GM11168 (cell line): Measurements from ENCODE around the gene RALGAPA2.

ENCODE experiments used
- in situ Hi-C: fragments of 300-500 bp; cut with MboI; formaldehyde crosslinking; loops from one replicate; pipeline ENCODE4 v1.12.0; 2022; ENCODE audit warnings: low sequenced_read_pairs; ENCODE audit not compliant: unreplicated experiment

Gene RALGAPA2

GRCh38 chr20:20594171-20594530 lies 118.3 kb downstream of the RALGAPA2 start:
- in situ Hi-C loops, result no loop called here

- in situ Hi-C loops, result no loop called here
Measured at GRCh38 chr20:20593447-20594170, 118.8 kb downstream of the RALGAPA2 start.

DNA sequence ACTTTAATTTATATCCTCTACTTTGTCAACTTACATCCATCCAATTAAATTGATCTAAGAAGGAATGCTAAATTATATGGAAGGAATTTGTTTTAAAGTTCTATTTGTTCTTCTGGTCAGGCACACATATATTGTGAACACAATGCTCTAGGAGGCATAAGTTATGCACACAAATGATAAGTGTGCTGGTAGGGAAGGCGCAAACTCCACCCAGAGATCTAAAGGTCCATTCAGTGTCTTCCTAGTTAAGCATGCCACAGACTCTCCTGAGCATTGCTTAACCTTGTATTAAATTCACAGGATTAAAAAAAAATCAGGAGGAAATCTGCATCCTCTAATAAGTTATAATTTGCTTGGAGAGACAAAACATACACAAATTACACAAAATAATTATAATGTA lies 127.3 kb downstream of the RALGAPA2 start:
- in situ Hi-C loops, result no loop called here

DNA sequence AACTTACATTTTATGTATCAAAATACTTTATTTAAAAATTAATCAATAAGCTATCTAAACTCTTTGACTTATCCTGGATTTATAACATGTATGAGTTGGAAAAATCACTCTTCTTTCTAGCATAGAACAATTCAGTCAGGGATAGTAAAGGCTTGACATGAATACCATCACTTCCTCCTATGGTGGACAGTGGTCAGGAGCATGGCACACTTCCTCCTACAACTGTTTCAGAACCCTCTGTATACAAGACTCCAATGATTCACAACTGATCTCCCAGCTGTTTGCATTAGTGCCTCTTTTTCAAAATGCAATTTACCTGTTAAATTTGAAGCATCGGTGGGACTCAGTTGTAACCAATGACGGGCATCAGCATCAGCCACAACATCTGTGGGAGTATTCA lies 129.7 kb downstream of the RALGAPA2 start:
- in situ Hi-C loops, result no loop called here

GRCh38 chr20:20580139-20580538 lies 132.3 kb downstream of the RALGAPA2 start:
- in situ Hi-C loops, result no loop called here

DNA sequence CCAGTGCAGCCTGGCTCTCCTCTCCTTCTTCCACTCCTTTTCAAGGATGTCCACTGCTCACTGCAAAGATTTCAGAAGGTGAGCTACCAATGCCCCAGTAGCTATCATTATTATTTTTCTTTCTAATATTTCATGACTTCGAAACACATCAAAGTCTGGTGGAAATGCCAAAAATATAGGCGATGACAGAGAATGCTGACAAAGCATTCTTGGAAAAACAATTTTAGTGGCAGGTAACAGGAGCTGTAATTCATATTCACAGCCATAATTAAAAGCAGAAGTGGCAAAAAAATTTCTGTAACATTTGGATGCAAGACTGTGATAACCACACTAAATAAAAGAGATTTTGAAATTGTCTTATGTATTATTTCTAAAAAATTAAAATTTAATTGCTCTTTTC lies 133.6 kb downstream of the RALGAPA2 start:
- in situ Hi-C loops, result no loop called here

DNA sequence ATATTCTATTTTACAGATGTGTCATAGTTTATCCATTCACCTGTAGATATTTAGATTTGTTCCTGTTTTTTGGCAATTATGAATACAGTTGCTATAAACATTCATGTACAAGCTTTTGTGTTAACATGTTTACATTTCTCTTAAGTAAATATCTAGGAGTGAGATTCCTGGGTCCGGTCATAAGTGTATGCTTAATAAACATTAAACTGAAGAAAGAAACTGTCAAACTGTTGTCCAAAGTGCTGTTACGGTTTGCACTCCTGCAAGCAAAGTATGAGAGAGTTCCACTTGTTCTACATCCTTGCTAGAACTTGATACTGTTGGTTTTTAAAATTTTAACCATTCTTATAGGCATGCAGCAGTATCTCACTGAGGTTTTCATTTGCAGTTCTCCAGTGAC lies 138.6 kb downstream of the RALGAPA2 start:
- in situ Hi-C loops, result loop anchor here (25.0 kb wide), 1 partner anchor 486 kb away; no protein-coding TSS in a partner anchor

GRCh38 chr20:20571068-20571780 lies 141.2 kb downstream of the RALGAPA2 start:
- in situ Hi-C loops, result loop anchor here (25.0 kb wide), 1 partner anchor 484 kb away; no protein-coding TSS in a partner anchor

GRCh38 chr20:20568604-20569205 lies 143.7 kb downstream of the RALGAPA2 start:
- in situ Hi-C loops, result loop anchor here (5.0 to 25.0 kb wide), 2 partner anchors 206 to 481 kb away; no protein-coding TSS in a partner anchor

GRCh38 chr20:20567712-20568111 lies 144.7 kb downstream of the RALGAPA2 start:
- in situ Hi-C loops, result loop anchor here (5.0 to 25.0 kb wide), 2 partner anchors 205 to 480 kb away; no protein-coding TSS in a partner anchor

GRCh38 chr20:20566516-20566915 lies 145.9 kb downstream of the RALGAPA2 start:
- in situ Hi-C loops, result loop anchor here (5.0 to 25.0 kb wide), 2 partner anchors 204 to 479 kb away; no protein-coding TSS in a partner anchor

DNA sequence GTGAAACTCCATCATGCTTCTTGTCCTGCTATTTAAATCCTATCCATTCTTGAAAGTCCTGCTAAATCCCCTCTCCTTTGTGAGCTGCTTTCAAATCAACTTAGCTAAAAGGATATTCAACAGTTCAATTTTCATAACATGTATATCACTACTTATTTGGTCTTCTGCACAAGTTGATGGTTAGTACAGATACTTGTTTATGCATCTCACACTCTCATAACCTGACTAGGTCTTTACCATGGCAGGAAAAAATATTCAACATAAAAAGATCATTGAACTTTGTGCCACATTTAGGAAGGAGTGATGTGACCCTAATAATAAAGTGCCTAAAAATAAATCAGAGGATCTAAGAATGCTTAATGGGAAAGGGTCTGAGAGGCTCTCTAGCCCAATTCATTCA lies 148.2 kb downstream of the RALGAPA2 start:
- in situ Hi-C loops, result loop anchor here (25.0 kb wide), 1 partner anchor 477 kb away; no protein-coding TSS in a partner anchor

GRCh38 chr20:20562507-20562906 lies 149.9 kb downstream of the RALGAPA2 start:
- in situ Hi-C loops, result loop anchor here (25.0 kb wide), 1 partner anchor 475 kb away; no protein-coding TSS in a partner anchor

DNA sequence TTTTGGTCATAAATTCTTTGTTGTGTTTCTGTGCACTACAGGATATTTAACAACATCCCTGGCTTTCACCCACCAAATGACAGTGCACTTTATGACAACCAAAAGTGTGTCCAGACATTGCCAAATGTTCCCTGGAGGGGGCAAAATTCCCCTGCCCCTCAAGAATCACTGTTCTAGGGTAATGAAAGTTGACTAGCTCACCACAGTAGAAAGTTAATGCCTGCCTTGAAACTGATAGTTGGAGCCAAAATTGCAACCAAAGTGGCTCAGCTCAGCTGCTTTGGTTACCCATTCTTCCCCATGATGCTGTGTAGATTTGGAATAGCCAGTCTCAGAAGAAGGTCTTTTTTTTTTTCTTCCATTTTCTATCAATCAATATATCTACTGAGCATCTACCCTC lies 150.6 kb downstream of the RALGAPA2 start:
- in situ Hi-C loops, result loop anchor here (25.0 kb wide), 1 partner anchor 475 kb away; no protein-coding TSS in a partner anchor

- in situ Hi-C loops, result loop anchor here (25.0 kb wide), 1 partner anchor 474 kb away; no protein-coding TSS in a partner anchor
Measured at GRCh38 chr20:20561172-20561571, 151.3 kb downstream of the RALGAPA2 start.

DNA sequence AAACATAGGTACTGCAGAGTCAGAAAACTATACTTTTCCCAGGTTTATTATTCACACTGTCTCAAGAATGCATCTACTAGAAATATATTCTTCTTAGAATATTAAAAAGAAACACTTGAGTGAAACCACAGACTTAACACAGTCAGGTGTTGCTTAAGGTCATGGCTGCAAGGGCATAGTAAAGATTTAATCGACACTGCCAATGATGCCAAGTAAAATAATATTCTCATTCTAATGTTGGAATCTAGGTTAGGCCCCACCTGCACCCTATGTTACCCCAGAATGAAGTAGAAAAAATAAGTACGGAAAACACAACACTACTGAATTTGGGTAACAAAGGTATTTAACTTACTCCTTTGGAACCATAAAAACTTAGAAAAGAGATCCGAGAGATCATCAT lies 155.0 kb downstream of the RALGAPA2 start:
- in situ Hi-C loops, result loop anchor here (25.0 kb wide), 1 partner anchor 470 kb away; no protein-coding TSS in a partner anchor

DNA sequence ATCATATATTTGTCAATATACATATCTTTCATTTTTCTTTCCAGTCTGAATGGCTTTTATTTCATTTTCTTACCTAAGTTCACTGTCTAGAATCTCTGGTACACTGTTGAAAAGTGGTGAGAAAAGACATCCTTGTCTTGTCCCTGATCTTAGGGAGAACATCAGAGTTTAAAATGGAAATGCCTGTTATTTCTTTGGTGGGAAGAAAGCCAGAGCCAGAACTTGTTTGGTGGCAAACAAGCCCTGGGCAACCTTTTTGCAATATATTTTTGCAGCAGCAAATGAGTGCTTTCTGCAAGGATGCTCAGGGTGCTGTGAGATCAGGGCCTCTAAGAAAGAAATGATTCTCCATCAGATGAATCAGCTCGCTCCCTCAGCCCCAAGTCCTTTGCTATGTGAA lies 156.6 kb downstream of the RALGAPA2 start:
- in situ Hi-C loops, result loop anchor here (25.0 kb wide), 1 partner anchor 469 kb away; no protein-coding TSS in a partner anchor

DNA sequence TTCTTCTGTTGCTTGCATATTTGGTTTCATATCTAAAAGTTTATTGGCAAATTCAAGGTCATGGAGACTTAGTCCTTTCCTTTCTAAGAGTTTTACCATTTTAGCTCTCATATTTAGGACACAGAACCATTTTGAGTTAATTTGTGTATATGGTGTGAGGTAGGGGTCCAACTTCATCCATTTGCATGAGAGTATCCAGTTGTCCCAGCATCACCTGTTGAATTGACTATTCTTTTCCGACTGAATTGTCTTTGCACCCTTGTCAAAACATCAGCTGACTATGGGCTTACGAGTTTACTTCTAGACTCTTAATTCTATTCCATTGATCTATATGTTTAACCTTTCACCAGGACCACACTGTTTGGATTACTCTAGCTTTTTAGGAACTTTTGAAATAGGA lies 157.5 kb downstream of the RALGAPA2 start:
- in situ Hi-C loops, result loop anchor here (25.0 kb wide), 1 partner anchor 468 kb away; no protein-coding TSS in a partner anchor

DNA sequence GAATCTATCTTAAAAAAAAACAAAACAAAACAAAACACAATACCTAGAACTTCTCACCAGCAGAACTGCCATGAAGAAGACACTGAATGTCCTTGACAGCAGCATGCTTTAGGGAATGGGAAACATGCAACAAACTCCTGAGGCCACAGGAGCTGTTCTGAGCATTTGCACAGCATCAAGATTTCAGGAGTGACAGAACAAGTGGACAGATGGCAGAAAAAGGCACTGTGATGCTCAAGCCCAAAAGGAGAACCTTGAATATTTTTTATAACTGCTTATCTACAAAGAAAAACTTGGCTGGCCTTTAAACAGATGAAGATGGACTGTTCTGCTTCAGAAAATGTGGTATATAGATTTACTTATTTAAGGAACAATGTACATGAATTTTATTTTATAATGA lies 158.9 kb downstream of the RALGAPA2 start:
- in situ Hi-C loops, result loop anchor here (25.0 kb wide), 1 partner anchor 466 kb away; no protein-coding TSS in a partner anchor

DNA sequence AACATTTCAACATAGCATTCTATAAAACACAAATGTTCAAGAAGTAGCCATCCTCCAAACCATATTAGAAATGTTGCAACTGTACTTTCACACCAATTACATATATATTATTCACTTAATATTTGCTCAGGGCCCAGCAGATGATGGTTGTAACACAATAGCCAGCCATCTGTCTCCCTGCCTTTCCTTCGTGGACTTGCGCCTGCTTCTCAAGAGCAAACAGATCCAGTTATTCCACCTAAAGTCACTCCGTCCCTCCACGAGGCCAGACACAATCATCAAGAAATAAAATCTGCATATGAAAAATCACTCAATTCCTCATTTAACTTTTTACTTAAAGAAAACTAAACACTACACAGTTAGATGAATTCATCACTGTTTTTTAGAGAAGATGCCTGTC lies 160.4 kb downstream of the RALGAPA2 start:
- in situ Hi-C loops, result loop anchor here (25.0 kb wide), 1 partner anchor 465 kb away; no protein-coding TSS in a partner anchor
